Stimulated activated naive CD4-positive, alpha-beta T cell treated with Interleukin-2 at 50 U/mL for 16 hours (primary cell): ENCODE results near the gene MEGF11.
A peak's percentile ranks its signal among the peaks of the same experiment; 100 is the strongest.
"Not testable (repeated sequence)": the region's sequence is repeated elsewhere in the genome, so short reads cannot be mapped to it uniquely, and the experiment has no call there.

Source experiments
- DNase-seq: peaks from one replicate; lab custom pipeline; 2025; lab: John Stamatoyannopoulos, UW

The MEGF11 gene

GRCh38 chr15:65887565-65887964, 366.0 kb downstream of the MEGF11 start:
- peak; percentile 7 for DNase-seq

- DNase-seq, result no peak
These were observed 367.8 kb downstream of the MEGF11 start for GRCh38 chr15:65885668-65886218.

GRCh38 chr15:65884511-65884910, 369.0 kb downstream of the MEGF11 start:
- no peak for DNase-seq

GRCh38 chr15:65883571-65883970, 370.0 kb downstream of the MEGF11 start:
- DNase-seq, result no peak

GRCh38 chr15:65881766-65882434, 371.6 kb downstream of the MEGF11 start:
- no peak for DNase-seq

- DNase-seq, result no peak
These were observed 375.8 kb downstream of the MEGF11 start for GRCh38 chr15:65877749-65878148.

- no peak for DNase-seq
These were observed 378.1 kb downstream of the MEGF11 start for GRCh38 chr15:65875458-65875857.

GRCh38 chr15:65873256-65873655, 380.3 kb downstream of the MEGF11 start:
- no peak for DNase-seq

- not testable (repeated sequence) for DNase-seq
These were observed 381.0 kb downstream of the MEGF11 start for GRCh38 chr15:65872596-65872995.

GRCh38 chr15:65871886-65872285, 381.7 kb downstream of the MEGF11 start:
- DNase-seq, result not testable (repeated sequence)

- no peak for DNase-seq
These were observed 382.5 kb downstream of the MEGF11 start for GRCh38 chr15:65870889-65871533.

GRCh38 chr15:65869954-65870871, 383.3 kb downstream of the MEGF11 start:
- DNase-seq, result peak; percentile 34

GRCh38 chr15:65869126-65869953, 384.2 kb downstream of the MEGF11 start, which contains the start of gene RAB11A:
Gene RAB11A, plus strand, starts transcription at chr15:65869491. Its CDS starts 95 bp downstream, at chr15:65869586.
- peak; percentile 93 for DNase-seq

- DNase-seq, result no peak
These were observed 384.9 kb downstream of the MEGF11 start for GRCh38 chr15:65868546-65869125.

GRCh38 chr15:65867933-65868332, 385.6 kb downstream of the MEGF11 start:
- DNase-seq, result not testable (repeated sequence)

GRCh38 chr15:65867244-65867643, 386.3 kb downstream of the MEGF11 start:
- DNase-seq, result no peak

- no peak for DNase-seq
These were observed 390.4 kb downstream of the MEGF11 start for GRCh38 chr15:65863106-65863505.

GRCh38 chr15:65862682-65863081, 390.9 kb downstream of the MEGF11 start:
- DNase-seq, result peak; percentile 66

GRCh38 chr15:65857718-65858402, 395.7 kb downstream of the MEGF11 start:
- DNase-seq, result no peak

- peak; percentile 75 for DNase-seq
These were observed 396.6 kb downstream of the MEGF11 start for GRCh38 chr15:65856821-65857455.
